Tibial nerve (tissue), 4 donors: ENCODE measurements around the gene EXOC3. TPM values are rescaled to one million over a fixed set of nuclear protein-coding genes. Genes with fewer than 3 reads are reported as not detected.

Experiments
- DNase-seq, 2 donors: peaks; one replicate each; pipeline ENCODE4 v3.0.0-alpha.2; 2019; ENCODE audit warnings: low spot score in 2 of 2
- H3K27ac ChIP-seq, 4 donors: fragments of 200-600 bp; sonication (generic) in 3 of 4; one replicate each; pipeline ENCODE4 v1.5.1; 2017 to 2019; ENCODE audit warnings: mild to moderate bottlenecking in 1 of 4
- H3K27me3 ChIP-seq, 2 donors: fragments of 200-600 bp; sonication (generic) in 1 of 2; one replicate each; pipeline versions ENCODE4 v1.5.1 to v1.6.0; 2017 to 2019
- H3K36me3 ChIP-seq, 3 donors: fragments of 200-600 bp; sonication (generic); one replicate each; pipeline ENCODE4 v1.5.1; 2018 to 2019
- H3K4me1 ChIP-seq, 4 donors: fragments of 200-600 bp; sonication (generic) in 3 of 4; one replicate each; pipeline ENCODE4 v1.5.1; 2017 to 2019
- H3K4me3 ChIP-seq, 4 donors: fragments of 200-600 bp; sonication (generic) in 3 of 4; one replicate each; pipeline ENCODE4 v1.5.1; 2017 to 2019; ENCODE audit warnings: mild to moderate bottlenecking in 1 of 4, moderate library complexity in 1 of 4
- H3K9me3 ChIP-seq, 4 donors: fragments of 200-600 bp; sonication (generic) in 3 of 4; one replicate each; pipeline ENCODE4 v1.5.1; 2017 to 2019
- EP300 ChIP-seq, 2 donors: sonication (generic); formaldehyde crosslinking; IDR thresholded peaks; one replicate each; pipeline ENCODE4 v1.6.1; 2017; ENCODE audit warnings: antibody characterized with exemption in 2 of 2, mild to moderate bottlenecking in 1 of 2
- POLR2A ChIP-seq, 2 donors: fragments of 450-650 bp; IDR thresholded peaks; one replicate each; pipeline ENCODE4 v1.6.1; 2017; ENCODE audit warnings: antibody characterized with exemption in 2 of 2, mild to moderate bottlenecking in 2 of 2, moderate library complexity in 2 of 2
- WGBS, 2 donors: methylation state at CpG; one replicate each; pipeline ENCODE4 v1.1.5; 2018; 5-methylcytosine and 5-hydroxymethylcytosine counted together
- total RNA-seq, 4 donors: library from RNA; depleted of rRNA; stranded (reverse); fragments of >200 nt; gene quantifications; one replicate each; pipeline ENCODE4 v1.1.0, GENCODE V29; 2016
- TF ChIP-seq, protein P1 (sequence below), 5 experiments: fragments of 200-600 bp in 3 of 5; fragments of 450-650 bp in 2 of 5; sonication (generic) in 3 of 5; IDR thresholded peaks; one replicate each; pipeline ENCODE4 v1.5.1; 2016 to 2019; ENCODE audit warnings: antibody characterized with exemption in 5 of 5, mild to moderate bottlenecking in 3 of 5, moderate library complexity in 2 of 5

EXOC3 gene
- total RNA-seq, 4 donors from 2014 or later, result 53.5 to 98.4 (median 58.8) TPM

DNA sequence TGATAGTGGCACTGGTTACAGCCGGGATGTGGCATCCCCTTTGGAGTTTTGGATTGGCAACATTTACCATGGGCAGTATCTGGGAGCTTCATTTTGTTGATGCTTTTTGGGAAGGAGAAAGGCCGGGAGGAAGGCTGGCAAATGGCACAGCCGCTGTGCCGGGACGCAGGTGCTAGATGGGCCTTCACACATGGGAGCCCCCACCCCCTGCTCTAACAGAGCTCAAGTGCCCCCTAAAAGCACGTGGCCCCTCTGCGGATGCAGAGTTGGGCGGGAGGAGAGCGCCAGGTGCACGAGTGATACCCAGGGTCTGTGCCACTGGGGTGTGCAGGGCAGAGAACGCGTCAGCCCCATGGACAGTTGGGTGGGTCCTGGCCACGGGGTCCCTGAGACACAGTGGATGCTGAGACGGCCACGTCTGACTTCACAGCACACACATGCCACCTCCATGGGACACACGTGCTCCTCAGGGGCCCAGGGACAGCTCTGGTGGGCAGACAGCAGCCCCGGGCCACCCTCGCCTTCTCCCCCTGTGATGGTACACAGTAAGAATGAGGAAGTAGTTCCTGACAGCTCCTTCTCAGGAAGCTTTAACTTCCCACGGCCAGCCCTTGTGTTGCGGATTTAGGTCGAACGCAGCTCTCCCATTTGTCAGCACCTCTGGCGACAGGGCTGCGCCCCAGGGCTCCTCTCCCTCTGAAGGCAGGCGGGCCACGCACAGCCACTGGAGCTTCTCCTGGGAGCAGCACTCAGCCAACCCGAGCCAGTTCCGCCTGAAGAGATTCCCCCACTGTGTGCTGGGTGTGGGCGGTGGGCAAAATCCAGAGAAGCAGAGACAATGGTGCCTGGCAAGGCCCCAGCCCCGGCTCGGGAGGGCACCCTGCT, 70.5 kb downstream of the EXOC3 start:
- H3K27me3 ChIP-seq, result peaks cover 0 to 15% of the 10 kb centered on the region in 2 donors
- WGBS, 2 donors, result 65 to 66% methylated on average over 22 to 30 of the region's 31 CpGs
- no peak overlapping the region for H3K4me3 ChIP-seq
- H3K27ac ChIP-seq, result peak overlapping the region in 1 of 4 donors; percentile 50
- TF ChIP-seq, protein P1, sequence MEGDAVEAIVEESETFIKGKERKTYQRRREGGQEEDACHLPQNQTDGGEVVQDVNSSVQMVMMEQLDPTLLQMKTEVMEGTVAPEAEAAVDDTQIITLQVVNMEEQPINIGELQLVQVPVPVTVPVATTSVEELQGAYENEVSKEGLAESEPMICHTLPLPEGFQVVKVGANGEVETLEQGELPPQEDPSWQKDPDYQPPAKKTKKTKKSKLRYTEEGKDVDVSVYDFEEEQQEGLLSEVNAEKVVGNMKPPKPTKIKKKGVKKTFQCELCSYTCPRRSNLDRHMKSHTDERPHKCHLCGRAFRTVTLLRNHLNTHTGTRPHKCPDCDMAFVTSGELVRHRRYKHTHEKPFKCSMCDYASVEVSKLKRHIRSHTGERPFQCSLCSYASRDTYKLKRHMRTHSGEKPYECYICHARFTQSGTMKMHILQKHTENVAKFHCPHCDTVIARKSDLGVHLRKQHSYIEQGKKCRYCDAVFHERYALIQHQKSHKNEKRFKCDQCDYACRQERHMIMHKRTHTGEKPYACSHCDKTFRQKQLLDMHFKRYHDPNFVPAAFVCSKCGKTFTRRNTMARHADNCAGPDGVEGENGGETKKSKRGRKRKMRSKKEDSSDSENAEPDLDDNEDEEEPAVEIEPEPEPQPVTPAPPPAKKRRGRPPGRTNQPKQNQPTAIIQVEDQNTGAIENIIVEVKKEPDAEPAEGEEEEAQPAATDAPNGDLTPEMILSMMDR (IDR thresholded peaks at IDR 0.05), result no peak
- TF ChIP-seq POLR2A (IDR thresholded peaks at IDR 0.05) (no peak), EP300 (IDR thresholded peaks at IDR 0.05) (no peak)
- H3K36me3 ChIP-seq, result no peaks in the 10 kb centered on the region
- DNase-seq, result no peak
- peaks cover 0 to 16% (median 3%) of the 10 kb centered on the region in 4 donors for H3K4me1 ChIP-seq
- H3K9me3 ChIP-seq, result no peaks in the 10 kb centered on the region

DNA sequence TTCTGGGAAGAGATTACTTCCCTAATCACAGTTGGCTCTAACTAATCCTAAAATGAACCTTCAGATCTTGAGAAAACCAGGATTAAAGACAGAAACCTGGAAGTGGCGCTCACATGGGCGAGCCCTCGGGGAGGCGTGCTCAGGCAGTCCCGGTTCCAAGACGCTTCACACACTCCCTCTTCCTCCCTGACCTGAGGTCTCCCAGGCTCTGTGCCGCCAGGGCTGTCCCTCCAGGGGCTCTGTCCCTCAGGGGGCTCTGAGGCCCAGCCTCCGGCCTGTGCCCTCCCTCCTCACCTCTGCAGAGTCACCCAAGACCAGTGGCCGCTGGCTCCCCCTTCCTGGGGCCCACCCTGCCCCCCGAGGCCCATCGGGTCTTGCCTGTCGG, 71.1 kb downstream of the EXOC3 start:
- no peak for TF ChIP-seq EP300 (IDR thresholded peaks at IDR 0.05)
- no peak for TF ChIP-seq POLR2A (IDR thresholded peaks at IDR 0.05)
- TF ChIP-seq, protein P1 (IDR thresholded peaks at IDR 0.05), result no peak
- DNase-seq, result no peak
- 54 to 55% methylated on average over 12 of the region's 12 CpGs for WGBS, 2 donors
- peaks cover 0 to 16% (median 3%) of the 10 kb centered on the region in 4 donors for H3K4me1 ChIP-seq
- no peaks in the 10 kb centered on the region for H3K9me3 ChIP-seq
- H3K27ac ChIP-seq, result peak overlapping the region in 2 of 4 donors; percentile 50 to 59
- no peak overlapping the region for H3K4me3 ChIP-seq
- H3K27me3 ChIP-seq, result peaks cover 0 to 20% of the 10 kb centered on the region in 2 donors
- H3K36me3 ChIP-seq, result no peaks in the 10 kb centered on the region

DNA sequence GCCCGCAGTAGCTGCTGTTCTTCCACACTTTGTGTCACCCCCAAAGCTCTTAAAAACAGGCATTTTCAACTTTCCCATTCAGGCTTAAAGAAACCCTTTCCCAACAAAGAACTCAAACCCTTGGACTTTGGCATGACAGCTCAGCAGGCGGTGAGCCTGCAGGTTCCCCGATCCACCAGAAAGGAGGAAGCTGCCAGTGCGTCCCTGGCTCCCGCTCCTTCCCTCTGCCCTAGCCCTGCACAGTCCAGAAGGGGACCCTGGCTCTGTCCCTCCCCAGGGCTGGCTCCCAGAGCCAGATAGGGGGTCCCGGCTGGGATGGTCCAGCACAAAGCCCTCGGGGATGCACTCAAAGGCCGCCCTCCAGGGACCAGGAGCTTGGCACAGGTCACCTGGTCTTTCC, 71.7 kb downstream of the EXOC3 start:
- H3K27ac ChIP-seq, result peak overlapping the region in 1 of 4 donors; percentile 59
- no peaks in the 10 kb centered on the region for H3K36me3 ChIP-seq
- no peak for TF ChIP-seq EP300 (IDR thresholded peaks at IDR 0.05)
- TF ChIP-seq POLR2A (IDR thresholded peaks at IDR 0.05), result no peak
- DNase-seq, result no peak
- no peaks in the 10 kb centered on the region for H3K9me3 ChIP-seq
- 69 to 74% methylated on average over 5 to 8 of the region's 8 CpGs for WGBS, 2 donors
- no peak overlapping the region for H3K4me3 ChIP-seq
- H3K4me1 ChIP-seq, result peaks cover 0 to 16% (median 3%) of the 10 kb centered on the region in 4 donors
- H3K27me3 ChIP-seq, result peaks cover 0 to 24% of the 10 kb centered on the region in 2 donors

DNA sequence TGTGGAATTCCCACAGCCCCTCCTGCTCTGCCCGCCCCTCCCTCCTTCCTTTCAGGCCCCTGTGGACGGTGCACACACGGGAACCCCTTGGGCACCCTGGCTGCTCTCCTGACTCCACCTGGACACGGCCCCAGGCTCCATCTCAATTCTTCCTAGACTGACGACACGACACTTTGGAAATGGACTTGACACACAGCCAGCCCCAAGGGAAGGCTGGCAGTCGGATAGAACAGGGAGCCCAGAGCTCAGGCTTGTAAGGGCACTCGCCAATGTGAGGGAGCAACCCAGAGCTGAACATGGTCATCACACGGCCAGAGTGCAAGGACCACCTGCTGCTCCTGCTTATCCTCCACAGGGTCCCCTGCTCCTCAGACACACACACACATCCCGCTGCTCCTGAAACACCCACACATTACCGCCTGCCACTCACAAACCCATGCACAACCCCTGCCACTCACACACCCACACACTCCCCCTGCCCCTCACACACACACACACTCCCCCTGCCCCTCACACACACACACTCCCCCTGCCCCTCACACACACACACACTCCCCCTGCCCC, 72.4 kb downstream of the EXOC3 start:
- Histone ChIP-seq H3K4me3 (no peak overlapping the region), H3K9me3 (no peaks in the 10 kb centered on the region), H3K27me3 (peaks cover 0 to 30% of the 10 kb centered on the region in 2 donors), H3K4me1 (peaks cover 0 to 16% (median 3%) of the 10 kb centered on the region in 4 donors), H3K36me3 (no peaks in the 10 kb centered on the region), H3K27ac (peak overlapping the region in 1 of 4 donors; percentile 59)
- no peak for DNase-seq
- TF ChIP-seq EP300 (IDR thresholded peaks at IDR 0.05) (no peak), POLR2A (IDR thresholded peaks at IDR 0.05) (no peak)
- TF ChIP-seq, protein P1 (IDR thresholded peaks at IDR 0.05), result no peak
- 22 to 32% methylated on average over 11 of the region's 11 CpGs for WGBS, 2 donors

DNA sequence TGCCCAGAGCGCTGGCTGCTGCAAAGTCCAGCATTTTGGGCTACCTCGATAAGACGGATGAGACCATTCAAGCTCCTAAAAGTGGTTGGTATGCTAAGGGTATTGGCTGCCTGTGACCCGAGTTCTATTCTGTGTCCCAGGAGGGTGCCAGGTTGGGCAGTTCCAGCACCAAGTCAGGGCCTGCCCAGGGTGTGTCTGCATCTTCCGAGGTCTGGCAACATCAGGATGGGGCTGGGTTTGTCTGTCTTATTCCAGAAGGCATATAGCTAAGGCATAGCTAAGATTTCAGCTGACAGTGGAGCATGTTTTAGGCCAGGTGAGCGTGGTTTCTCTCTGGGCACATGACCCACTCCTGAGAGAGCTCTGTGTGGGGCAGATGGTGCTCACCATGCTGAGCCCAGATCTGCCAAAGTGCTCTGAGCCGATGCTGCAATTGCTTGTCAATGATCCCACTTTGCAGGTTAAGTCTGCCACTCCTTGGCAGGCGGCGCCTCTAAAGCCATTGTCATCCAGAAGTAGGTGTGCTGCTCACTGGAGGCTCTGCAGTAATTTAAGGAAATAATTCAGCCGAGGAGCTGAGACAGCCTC, 73.5 kb downstream of the EXOC3 start:
- 71 to 81% methylated on average over 8 to 10 of the region's 10 CpGs for WGBS, 2 donors
- H3K27me3 ChIP-seq, result peaks cover 0 to 41% of the 10 kb centered on the region in 2 donors
- TF ChIP-seq EP300 (IDR thresholded peaks at IDR 0.05) (no peak), POLR2A (IDR thresholded peaks at IDR 0.05) (no peak)
- TF ChIP-seq, protein P1 (IDR thresholded peaks at IDR 0.05), result no peak
- peaks cover 0 to 19% (median 3%) of the 10 kb centered on the region in 4 donors for H3K4me1 ChIP-seq
- no peak overlapping the region for H3K27ac ChIP-seq
- H3K9me3 ChIP-seq, result no peaks in the 10 kb centered on the region
- no peak for DNase-seq
- no peak overlapping the region for H3K4me3 ChIP-seq
- no peaks in the 10 kb centered on the region for H3K36me3 ChIP-seq

Other genes with a start within 250 kb of the EXOC3 start
- gene CCDC127, start 225.0 kb upstream of the EXOC3 start, total RNA-seq, result 1 to 10 TPM; 4.5 to 7.2 (median 5.8) TPM
- gene SDHA, start 224.9 kb upstream of the EXOC3 start, total RNA-seq, result 10 to 100 TPM; 67.7 to 95.3 (median 78.3) TPM
- gene PDCD6, start 171.5 kb upstream of the EXOC3 start, total RNA-seq, result 100 to 1,000 TPM in 1 of 4 donors, 10 to 100 TPM in 3; 80.1 to 115 (median 91.7) TPM
- gene AHRR, start 121.5 kb upstream of the EXOC3 start, total RNA-seq, result 1 to 10 TPM in 3 of 4 donors, not detected in 1; 1.0 to 4.8 (median 1.2) TPM
- gene SLC9A3, start 81.3 kb downstream of the EXOC3 start, total RNA-seq, result 10 to 100 TPM; 11.4 to 32.7 (median 17.9) TPM
- gene CEP72, start 169.2 kb downstream of the EXOC3 start, total RNA-seq, result 1 to 10 TPM; 3.3 to 6.6 (median 5.0) TPM